BE2C (cell line): ENCODE results near the gene CIDEC.

ENCODE experiments used
- DNase-seq: peaks from one replicate; pipeline ENCODE4 v3.0.0-alpha.2; 2020
- H3K27me3 ChIP-seq: fragments of 250-450 bp; sonication (Bioruptor Pico); 2 replicates; pipeline ENCODE4 v1.5.1; 2020; ENCODE audit warnings: mild to moderate bottlenecking
- H3K36me3 ChIP-seq: fragments of 250-450 bp; sonication (Bioruptor Pico); 2 replicates; pipeline ENCODE4 v1.5.1; 2020; ENCODE audit warnings: mild to moderate bottlenecking
- H3K4me1 ChIP-seq: fragments of 250-450 bp; sonication (Bioruptor Pico); 2 replicates; pipeline ENCODE4 v1.5.1; 2020
- H3K4me3 ChIP-seq: 2 replicates; pipeline ENCODE4 v1.5.1; 2011; ENCODE audit warnings: low read depth, low read length
- H3K9me3 ChIP-seq: fragments of 250-450 bp; sonication (Bioruptor Pico); 2 replicates; pipeline ENCODE4 v1.5.1; 2020
- CTCF ChIP-seq: IDR thresholded peaks from 2 replicates; pipeline ENCODE4 v1.5.1; 2012; ENCODE audit warnings: mild to moderate bottlenecking, low read depth, low read length

The CIDEC gene

GRCh38 chr3:9889405-9889804, 9.4 kb upstream of the CIDEC start:
- TF ChIP-seq CTCF, result no peak
- H3K4me3 ChIP-seq, result no peak overlapping the region
- peaks cover 13% of the 10 kb centered on the region for H3K36me3 ChIP-seq
- DNase-seq, result no peak
- no peaks in the 10 kb centered on the region for H3K9me3 ChIP-seq
- H3K4me1 ChIP-seq, result no peaks in the 10 kb centered on the region
- no peaks in the 10 kb centered on the region for H3K27me3 ChIP-seq

- H3K36me3 ChIP-seq, result peaks cover 11% of the 10 kb centered on the region
- no peaks in the 10 kb centered on the region for H3K9me3 ChIP-seq
- H3K4me1 ChIP-seq, result no peaks in the 10 kb centered on the region
- H3K27me3 ChIP-seq, result no peaks in the 10 kb centered on the region
- TF ChIP-seq CTCF, result no peak
- no peak for DNase-seq
- H3K4me3 ChIP-seq, result no peak overlapping the region
Measured at GRCh38 chr3:9888540-9888939, 8.5 kb upstream of the CIDEC start.

- Histone ChIP-seq H3K4me3 (no peak overlapping the region), H3K27me3 (no peaks in the 10 kb centered on the region), H3K9me3 (no peaks in the 10 kb centered on the region), H3K36me3 (peaks cover under 1% of the 10 kb centered on the region; the same call in 1 of the 2 replicates), H3K4me1 (no peaks in the 10 kb centered on the region)
- no peak for TF ChIP-seq CTCF
- no peak for DNase-seq
Measured at GRCh38 chr3:9887480-9887879, 7.4 kb upstream of the CIDEC start.

- no peak for TF ChIP-seq CTCF
- Histone ChIP-seq H3K9me3 (no peaks in the 10 kb centered on the region), H3K27me3 (no peaks in the 10 kb centered on the region), H3K4me3 (no peak overlapping the region), H3K4me1 (no peaks in the 10 kb centered on the region), H3K36me3 (no peaks in the 10 kb centered on the region)
- DNase-seq, result no peak
Measured at GRCh38 chr3:9886328-9886727, 6.3 kb upstream of the CIDEC start.

GRCh38 chr3:9884555-9885165, 4.6 kb upstream of the CIDEC start:
- H3K4me1 ChIP-seq, result no peaks in the 10 kb centered on the region
- peak; percentile 22 for DNase-seq

More at GRCh38 chr3:9884555-9885165, 4.6 kb upstream of the CIDEC start:
- no peaks in the 10 kb centered on the region for H3K27me3 ChIP-seq
- no peaks in the 10 kb centered on the region for H3K36me3 ChIP-seq
- no peaks in the 10 kb centered on the region for H3K9me3 ChIP-seq
- no peak for TF ChIP-seq CTCF
- H3K4me3 ChIP-seq, result no peak overlapping the region
